Stimulated activated CD4-positive, alpha-beta T cell treated with anti-CD3 and anti-CD28 coated beads, Interleukin-1b, Interleukin-23, amount 100 ng/mL, for 48 hours (primary cell): ENCODE data around the gene UBE2E2.

ENCODE experiments used
- DNase-seq: peaks from one replicate; pipeline ENCODE4 v3.0.0-alpha.2; 2020

Gene UBE2E2

GRCh38 chr3:23202921-23203707 is at the start of gene UBE2E2:
TSS of gene UBE2E2 (plus strand) at chr3:23203327.
- peak; percentile 56 for DNase-seq

DNA sequence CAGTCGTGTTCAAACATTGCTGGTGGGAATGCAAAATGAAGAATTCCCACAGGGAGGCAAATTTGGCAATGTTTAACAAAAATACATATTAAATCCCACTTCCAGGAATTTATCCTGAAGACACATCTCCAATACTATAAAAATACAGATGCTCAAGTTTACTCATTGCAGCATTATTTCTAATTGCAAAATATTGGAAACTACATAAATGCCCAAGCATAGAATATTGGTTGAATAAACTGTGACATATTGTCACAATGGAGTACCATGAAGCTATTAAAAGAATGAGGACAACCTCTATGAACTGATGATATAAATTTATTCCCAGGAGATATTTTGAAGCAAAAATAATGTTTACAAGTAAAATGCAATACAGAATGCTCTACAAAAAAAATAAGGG is 49.7 kb upstream of the UBE2E2 start:
- DNase-seq: no peak

DNA sequence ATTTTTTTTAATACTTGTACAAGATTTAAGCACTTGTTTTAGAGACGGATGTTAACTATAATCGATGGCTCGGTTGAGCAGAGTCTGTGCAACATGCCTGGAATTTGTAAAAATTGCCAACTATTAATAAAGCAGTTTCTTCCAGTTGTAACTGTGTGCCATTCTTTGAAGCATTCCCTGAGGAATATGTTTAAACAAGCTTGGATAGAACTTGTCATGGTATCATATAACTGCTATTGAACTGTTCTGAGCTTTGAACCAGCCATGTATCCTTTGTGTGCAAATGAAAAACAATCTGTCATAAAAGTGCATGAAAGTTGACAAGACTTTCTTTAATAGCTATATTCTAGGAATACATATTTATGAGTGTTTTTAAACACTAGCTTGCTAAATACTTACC is 45.8 kb upstream of the UBE2E2 start:
- DNase-seq: no peak

DNA sequence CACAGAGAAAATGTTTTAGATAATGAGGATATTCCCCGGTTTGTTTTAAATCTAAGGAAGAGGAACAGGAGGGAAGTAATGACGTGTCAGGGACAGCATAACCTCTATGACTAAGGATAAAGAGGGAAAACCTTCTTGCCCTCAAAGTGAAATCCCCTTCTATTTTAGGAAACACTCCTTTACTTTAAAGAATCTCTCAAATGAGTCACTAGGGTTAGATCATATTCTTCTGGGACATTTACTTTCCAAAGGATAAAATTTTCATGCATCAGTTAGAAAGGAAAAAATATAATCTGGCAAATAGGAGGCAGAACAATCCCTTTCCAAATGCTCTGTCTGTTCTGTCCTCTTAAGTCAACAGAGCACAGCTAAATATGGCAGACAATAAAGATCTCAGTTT is 43.2 kb upstream of the UBE2E2 start:
- no peak for DNase-seq

GRCh38 chr3:23161308-23161707 is 41.8 kb upstream of the UBE2E2 start:
- no peak for DNase-seq

DNA sequence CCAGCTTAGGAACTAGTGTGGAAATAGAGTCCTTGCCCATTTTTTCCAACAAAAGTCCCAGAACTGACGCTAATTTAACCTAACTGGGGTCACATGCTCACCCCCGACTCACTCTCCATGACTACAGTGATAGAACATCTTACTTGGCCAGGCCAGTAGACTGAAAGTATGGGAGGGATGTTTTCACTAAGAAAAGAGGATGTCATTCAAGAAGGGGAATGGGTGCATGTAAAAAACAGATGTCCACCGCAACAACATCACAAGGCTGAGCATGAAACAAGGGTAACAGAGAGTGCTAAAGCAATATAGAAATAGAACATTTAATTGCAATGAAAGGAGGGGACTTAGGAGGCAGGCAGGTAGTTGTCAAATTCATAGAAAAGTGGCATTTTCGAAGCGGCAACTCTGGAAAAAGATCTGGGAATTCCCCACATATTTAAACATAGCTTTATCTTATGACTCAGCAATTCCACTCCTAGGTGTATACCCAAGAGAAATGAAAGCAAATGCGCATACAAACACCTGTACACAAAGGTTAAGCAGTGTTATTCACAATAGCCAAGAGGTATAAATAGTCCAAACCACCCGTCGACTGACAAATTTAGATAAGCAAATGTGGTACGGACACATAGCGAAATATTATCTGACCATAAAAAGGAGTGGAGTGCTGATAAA is 41.1 kb upstream of the UBE2E2 start:
- DNase-seq: no peak

DNA sequence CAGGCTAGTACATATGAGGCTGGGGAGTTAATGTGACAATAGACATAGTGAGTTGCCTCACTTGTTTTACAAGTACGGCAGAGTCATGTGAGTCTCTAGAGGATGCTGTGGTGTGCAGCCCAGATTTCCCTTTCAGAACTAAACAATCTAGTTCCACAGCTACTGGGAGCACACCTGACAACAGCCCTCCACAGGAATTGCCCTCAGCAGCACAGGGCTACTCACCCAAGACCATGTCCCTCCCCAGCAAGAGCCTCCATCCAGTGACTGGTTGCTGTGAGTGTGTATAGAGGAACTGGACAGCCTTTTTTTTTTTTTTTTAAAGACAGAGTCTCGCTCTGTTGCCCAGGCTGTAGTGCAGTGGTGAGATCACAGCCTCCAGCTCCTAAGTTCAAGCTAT is 40.2 kb upstream of the UBE2E2 start:
- no peak for DNase-seq

DNA sequence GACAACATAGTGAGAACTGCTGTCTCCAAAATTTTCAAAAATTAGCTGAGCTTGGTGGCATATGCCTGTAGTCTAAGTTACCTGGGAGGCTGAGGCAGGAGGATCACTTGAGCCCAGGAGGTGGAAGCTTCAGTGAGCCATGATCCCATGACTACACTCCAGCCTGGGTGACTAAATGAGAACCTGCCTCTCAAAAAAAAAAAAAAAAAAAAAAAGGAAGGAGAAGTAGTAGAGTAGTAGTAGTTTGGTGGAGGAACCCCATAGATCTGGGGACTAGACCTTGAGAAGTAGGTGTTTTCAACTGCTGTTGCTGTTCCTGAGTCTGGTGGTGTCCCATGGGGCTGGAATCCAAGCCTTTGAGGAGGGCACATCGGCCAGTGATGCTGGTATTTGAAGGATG is 38.4 kb upstream of the UBE2E2 start:
- DNase-seq: no peak

DNA sequence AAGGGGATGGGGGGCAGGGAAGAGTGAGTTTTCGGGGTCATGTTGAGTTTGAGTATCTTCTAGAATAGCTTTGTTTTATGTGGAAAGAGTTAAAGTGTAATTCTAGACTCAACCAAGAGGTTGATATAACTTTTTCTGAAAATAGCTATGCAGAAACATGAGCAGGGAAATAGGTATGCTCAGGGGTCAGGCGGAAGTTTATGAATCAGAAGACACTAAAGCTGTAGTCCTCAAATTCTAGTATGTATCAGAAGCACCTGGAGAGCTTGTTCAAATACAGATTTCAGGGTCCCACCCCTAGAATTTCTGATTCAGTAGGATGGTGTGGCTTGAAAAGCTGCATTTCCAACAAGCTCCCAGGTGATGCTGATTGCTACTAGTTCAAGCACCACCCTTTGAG is 37.6 kb upstream of the UBE2E2 start:
- DNase-seq: no peak

DNA sequence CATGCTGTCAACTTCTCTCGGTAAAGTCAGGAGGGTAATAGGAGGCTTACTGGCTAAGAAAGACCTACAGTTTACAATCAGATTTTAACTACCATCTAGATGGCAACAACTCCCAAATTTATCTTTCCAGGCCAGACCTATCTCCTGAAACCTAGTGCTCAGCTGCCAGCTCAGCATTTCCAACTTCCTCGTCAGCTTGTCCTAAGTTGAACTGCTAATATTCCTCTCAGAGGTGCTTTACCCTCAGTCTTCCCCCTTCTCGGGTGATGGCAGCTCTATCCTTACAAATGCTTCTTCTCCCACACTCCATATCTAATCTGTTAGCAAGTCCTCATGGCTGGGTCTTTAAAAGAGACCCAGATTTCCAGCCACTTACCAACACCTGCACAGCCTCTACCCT is 36.9 kb upstream of the UBE2E2 start:
- no peak for DNase-seq

- no peak for DNase-seq
Measured at GRCh38 chr3:23166845-23167244, 36.3 kb upstream of the UBE2E2 start.

DNA sequence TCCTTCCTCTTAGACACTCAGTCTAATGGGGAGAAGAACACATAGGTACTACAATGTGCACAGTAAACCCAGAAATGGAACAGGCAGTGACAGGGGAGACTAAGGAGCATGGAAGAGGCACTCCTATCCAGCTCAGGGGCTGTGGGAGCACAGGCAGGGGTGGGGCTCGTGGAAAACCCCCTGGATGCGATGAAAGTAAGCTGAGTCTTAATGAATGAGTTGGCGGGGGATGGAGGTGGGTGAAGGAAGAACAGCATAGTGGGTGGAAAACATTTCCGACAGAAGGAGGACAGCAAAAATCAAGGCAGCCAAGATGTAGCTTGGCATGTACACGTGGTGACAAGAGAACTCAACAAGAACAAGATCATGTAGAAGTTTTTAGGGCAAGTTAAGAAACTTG is 33.6 kb upstream of the UBE2E2 start:
- no peak for DNase-seq

- no peak for DNase-seq
Measured at GRCh38 chr3:23170291-23170690, 32.8 kb upstream of the UBE2E2 start.

DNA sequence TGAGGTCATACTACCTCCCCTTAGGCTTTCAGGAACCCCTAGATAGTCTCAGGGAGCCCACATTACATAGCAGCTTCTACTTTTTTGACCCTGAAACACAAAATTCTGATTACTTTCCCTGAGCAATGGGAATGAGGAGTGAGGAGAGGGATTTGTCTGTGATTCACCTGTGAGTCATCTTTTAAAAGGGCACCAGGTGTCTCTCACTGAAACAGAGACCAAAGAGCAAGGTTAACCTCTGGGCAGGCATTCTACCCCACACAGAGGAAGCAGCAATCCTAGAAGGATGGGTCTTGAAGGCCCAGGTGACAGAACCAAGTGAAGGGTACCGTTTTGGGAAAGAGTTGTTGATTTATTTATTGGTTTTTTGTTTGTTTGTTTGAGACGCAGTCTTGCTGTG is 31.1 kb upstream of the UBE2E2 start:
- DNase-seq: no peak

- DNase-seq: no peak
Measured at GRCh38 chr3:23174426-23175039, 28.6 kb upstream of the UBE2E2 start.

DNA sequence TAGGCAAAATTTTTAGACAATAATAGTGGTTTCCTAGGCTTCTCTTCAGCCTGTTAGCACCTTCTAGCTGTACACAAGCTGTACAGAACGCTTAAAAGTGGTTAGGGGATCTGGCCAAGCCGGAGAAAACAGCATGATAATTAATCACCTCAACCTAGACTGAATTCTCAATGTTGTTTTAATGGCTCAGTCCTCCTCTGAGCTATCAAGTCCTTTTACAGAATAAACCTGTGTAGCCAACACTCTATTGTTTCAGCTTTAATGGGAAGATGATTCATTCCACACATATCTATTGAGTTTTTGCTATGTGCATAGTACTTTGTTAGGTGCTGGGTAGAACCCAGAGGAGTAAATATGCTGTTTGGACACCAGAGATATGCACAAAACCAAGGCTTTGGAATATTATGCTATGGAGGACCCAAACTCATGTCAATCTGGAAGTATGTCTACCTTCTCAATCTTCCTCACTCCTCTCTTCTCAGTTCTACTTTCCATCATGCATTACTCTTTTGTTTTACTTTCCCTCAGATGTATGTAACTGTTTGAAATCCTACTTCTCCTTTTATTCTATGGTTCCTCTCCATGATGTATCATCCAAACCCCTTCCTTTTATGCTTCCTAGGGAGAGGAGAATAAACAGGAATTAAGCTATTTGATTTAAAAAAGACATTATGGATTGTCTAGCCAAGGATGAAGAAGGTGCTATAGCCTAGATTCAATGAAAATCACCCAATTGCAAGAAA is 27.6 kb upstream of the UBE2E2 start:
- DNase-seq: no peak

- DNase-seq: peak; percentile 6
Measured at GRCh38 chr3:23176839-23177238, 26.3 kb upstream of the UBE2E2 start.

DNA sequence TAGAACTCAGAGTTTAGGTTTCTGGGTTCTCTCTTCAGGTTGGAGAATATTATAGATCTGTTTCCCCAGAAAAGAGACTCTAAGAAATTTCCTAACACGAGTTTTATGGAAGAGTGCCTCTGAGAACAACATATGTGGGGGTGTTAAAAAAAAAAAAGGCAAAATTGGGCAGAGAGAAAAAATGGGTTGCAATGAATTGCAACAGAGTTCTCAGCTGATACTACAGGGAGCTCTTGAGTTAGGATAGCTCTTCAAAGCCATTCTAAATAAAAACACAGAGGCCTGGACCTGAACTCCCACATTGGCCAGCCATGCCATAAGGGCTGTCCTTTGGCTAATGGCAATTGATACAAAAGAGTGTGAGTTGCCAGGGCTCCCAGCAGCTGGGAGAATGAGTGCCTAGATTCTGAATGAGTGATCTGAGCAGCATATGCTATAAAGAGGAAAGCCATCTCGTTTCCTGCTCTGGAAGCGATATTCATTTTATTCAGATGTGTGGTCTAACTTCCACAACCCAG is 20.1 kb upstream of the UBE2E2 start:
- DNase-seq: no peak

DNA sequence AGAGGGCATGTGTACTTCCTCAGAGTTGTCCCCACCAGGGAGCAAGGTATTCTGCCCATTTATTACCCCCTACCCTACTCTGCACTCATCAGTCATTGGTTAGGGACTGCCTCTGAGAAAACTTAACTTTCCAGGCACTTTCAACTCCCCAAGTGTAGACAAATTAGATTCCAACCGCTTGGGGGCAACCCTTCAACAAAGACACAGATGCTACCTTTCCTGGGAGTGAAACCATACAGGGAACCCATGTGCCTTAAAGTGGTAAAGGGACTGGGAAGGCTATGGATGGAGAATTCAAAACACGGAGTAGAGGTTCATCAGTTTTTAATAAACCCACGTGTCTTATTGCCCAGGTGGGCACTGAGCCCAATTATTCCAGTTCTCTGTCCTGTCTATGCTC is 19.4 kb upstream of the UBE2E2 start:
- no peak for DNase-seq

DNA sequence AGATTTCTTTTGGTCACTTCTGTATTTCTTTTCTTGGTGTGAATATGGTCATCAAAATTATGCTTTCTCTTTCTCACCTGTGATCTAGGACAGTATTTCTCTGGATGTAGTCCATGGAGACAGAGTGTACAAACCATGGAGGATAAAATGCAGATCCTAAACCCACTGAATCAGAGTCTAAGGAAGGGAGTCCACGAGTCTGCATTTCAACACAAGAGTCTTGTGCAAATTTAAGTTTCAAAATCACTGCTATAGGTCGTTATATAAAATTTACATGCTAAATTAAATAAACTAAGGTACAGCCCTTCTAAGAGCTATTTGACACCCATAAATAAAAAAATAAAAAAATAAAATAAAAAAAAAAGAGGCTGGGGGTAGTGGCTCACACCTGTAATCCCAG is 17.3 kb upstream of the UBE2E2 start:
- no peak for DNase-seq

- DNase-seq: no peak
Measured at GRCh38 chr3:23189187-23189586, 13.9 kb upstream of the UBE2E2 start.

- DNase-seq: no peak
Measured at GRCh38 chr3:23192816-23193215, 10.3 kb upstream of the UBE2E2 start.

DNA sequence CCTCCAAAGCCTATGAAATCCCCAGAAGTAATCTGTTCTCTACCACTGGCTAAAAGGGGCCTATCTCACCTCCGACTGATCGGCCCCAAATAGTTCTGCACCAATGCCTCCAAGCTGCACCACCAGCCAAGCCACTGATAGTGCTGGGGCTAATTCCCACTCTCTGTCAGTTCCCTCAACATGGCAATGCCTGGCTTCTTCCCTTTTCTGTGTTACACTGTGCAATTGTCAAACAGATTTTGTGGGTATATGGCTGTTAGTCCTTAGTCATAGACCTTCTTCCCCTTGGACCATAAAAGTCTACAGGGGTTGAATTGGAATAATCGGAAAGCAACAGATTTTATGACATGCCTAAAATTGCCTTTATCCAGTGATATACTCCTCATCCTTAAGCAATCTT is 9.3 kb upstream of the UBE2E2 start:
- DNase-seq: no peak
